ENCODE data around the gene SLC13A5. TPM values are rescaled to one million over a fixed set of nuclear protein-coding genes. Genes with fewer than 3 reads are reported as not detected.

Gene SLC13A5
- total RNA-seq, 1 experiment from 2014 or later: 0.07 TPM

GRCh38 chr17:6753006-6753445 is 39.9 kb upstream of the SLC13A5 start:
- H3K36me3 ChIP-seq (ENCODE audit: control insufficient read depth in 1 of 2, insufficient read depth in 2 of 2, low read length in 2 of 2): no peaks in the 10 kb centered on the region
- no peak overlapping the region for H3K4me2 ChIP-seq (ENCODE audit: low read length)
- H2AFZ ChIP-seq (ENCODE audit: low read depth, low read length, poor library complexity, severe bottlenecking): no peak overlapping the region
- no peaks in the 10 kb centered on the region for H3K9me3 ChIP-seq (ENCODE audit: control insufficient read depth in 1 of 2, insufficient read depth in 1 of 2, low read depth in 1 of 2, low read length in 2 of 2)
- TF ChIP-seq CBX3 (IDR thresholded peaks at IDR 0.05; ENCODE audit: low read depth): no peak
- no peak for TF ChIP-seq FOSL1 (IDR thresholded peaks at IDR 0.05; ENCODE audit: low read depth)
- TF ChIP-seq POLR2A (IDR thresholded peaks at IDR 0.05; ENCODE audit: borderline replicate concordance, extremely low read depth, insufficient read depth, insufficient read length): no peak
- no peak for TF ChIP-seq SRF (IDR thresholded peaks at IDR 0.05; ENCODE audit: low read depth)
- no peak for TF ChIP-seq ZFX (IDR thresholded peaks at IDR 0.05)
- no peak for TF ChIP-seq EGR1 (IDR thresholded peaks at IDR 0.05; ENCODE audit: low read depth)
- no peak for TF ChIP-seq SP1 (IDR thresholded peaks at IDR 0.05; ENCODE audit: low read depth)
- no peak for TF ChIP-seq TCF7L2 (IDR thresholded peaks at IDR 0.05; ENCODE audit: borderline replicate concordance, extremely low read depth, insufficient read depth, insufficient read length)
- TF ChIP-seq RAD21 (IDR thresholded peaks at IDR 0.05; ENCODE audit: low read depth): no peak
- TF ChIP-seq EZH2phosphoT487 (IDR thresholded peaks at IDR 0.05; ENCODE audit: borderline replicate concordance): no peak
- TF ChIP-seq EZH2 (IDR thresholded peaks at IDR 0.05): no peak
- no peak for TF ChIP-seq CTCF (IDR thresholded peaks at IDR 0.05 in 2 of 3, conservative IDR thresholded peaks at IDR 0.05 in 1 of 3; ENCODE audit: borderline replicate concordance in 1 of 3, insufficient read depth in 1 of 3, low read depth in 2 of 3, low read length in 2 of 3)
- TF ChIP-seq ZBTB33 (IDR thresholded peaks at IDR 0.05; ENCODE audit: extremely low read depth, insufficient replicate concordance, low read length): no peak
- TF ChIP-seq YY1 (IDR thresholded peaks at IDR 0.05; ENCODE audit: extremely low read depth, insufficient replicate concordance, low read depth, low read length): no peak
- no peak for TF ChIP-seq POLR2AphosphoS5 (IDR thresholded peaks at IDR 0.05; ENCODE audit: low read depth, low read length)
- TF ChIP-seq CEBPB (IDR thresholded peaks at IDR 0.05; ENCODE audit: low read depth): no peak
- no peak for TF ChIP-seq MAX (IDR thresholded peaks at IDR 0.05)
- no peak for TF ChIP-seq SIN3A (IDR thresholded peaks at IDR 0.05; ENCODE audit: low read depth)
- TF ChIP-seq ELF1 (IDR thresholded peaks at IDR 0.05; ENCODE audit: borderline replicate concordance, low read depth): no peak
- BruUV-seq (replicated peaks): no TSS peak
- ChIA-PET POLR2A (no interaction called here), RAD21 (ENCODE audit: low non-redundant PET in 1 of 2, low total read pairs in 2 of 2, uncharacterized antibody in 2 of 2, unreplicated experiment in 2 of 2) (no interaction called here), CTCF (no interaction called here)
- H3K4me3 ChIP-seq (replicated peaks in 1 of 2; ENCODE audit: low read depth in 1 of 2, low read length in 2 of 2): no peak overlapping the region
- H3K4me1 ChIP-seq (ENCODE audit: control insufficient read depth in 1 of 2, insufficient read depth in 2 of 2, low read length in 2 of 2): no peaks in the 10 kb centered on the region
- DNase-seq (ENCODE audit: low read depth, low spot score) (no peak), ATAC-seq (no peak)
- H3K9ac ChIP-seq (ENCODE audit: low read length): no peak overlapping the region
- H3K79me2 ChIP-seq (ENCODE audit: insufficient read depth, low read length): no peaks in the 10 kb centered on the region
- H3K27me3 ChIP-seq (ENCODE audit: insufficient read depth, low read length): no peaks in the 10 kb centered on the region
- no peak overlapping the region for H3K27ac ChIP-seq (ENCODE audit: low read depth, low read length)
- H3K9me2 ChIP-seq (ENCODE audit: insufficient read depth): no peaks in the 10 kb centered on the region
- H4K20me1 ChIP-seq (ENCODE audit: insufficient read depth): no peaks in the 10 kb centered on the region
- intact Hi-C loops (cut with micrococcal nuclease): no loop called here
